IMR-90 (cell line): Measurements from ENCODE around the gene ASMTL.

Experiments
- CHD1 ChIP-seq: IDR thresholded peaks from 2 replicates; pipeline ENCODE4 v1.6.1; 2012; ENCODE audit warnings: low read depth, low read length, improper control_type of control experiment
- CTCF ChIP-seq: conservative IDR thresholded peaks from 2 replicates; pipeline ENCODE4 v1.5.1; 2012; ENCODE audit warnings: mild to moderate bottlenecking, low read depth, low read length, improper control_type of control experiment
- FOS ChIP-seq: fragments of 150-350 bp; IDR thresholded peaks from 2 replicates; pipeline ENCODE4 v1.6.1; 2016; ENCODE audit warnings: low read depth, low read length
- MAFK ChIP-seq: IDR thresholded peaks from 2 replicates; pipeline ENCODE4 v1.6.1; 2012; ENCODE audit warnings: low read depth, low read length, improper control_type of control experiment
- POLR2A ChIP-seq: IDR thresholded peaks from 2 replicates; pipeline ENCODE4 v1.6.1; 2012; ENCODE audit warnings: mild to moderate bottlenecking, low read depth, low read length
- RAD21 ChIP-seq: IDR thresholded peaks from 2 replicates; pipeline ENCODE4 v1.6.1; 2012; ENCODE audit warnings: low read length, improper control_type of control experiment
- RFX5 ChIP-seq: IDR thresholded peaks from 2 replicates; pipeline ENCODE4 v1.8.0; 2012; ENCODE audit warnings: low read depth, mild to moderate bottlenecking, low read length, moderate library complexity

- TF ChIP-seq CTCF (no peak), CHD1 (no peak), POLR2A (no peak), RFX5 (no peak), RAD21 (no peak), MAFK (no peak), FOS (no peak)
Observed at GRCh38 chrX:1354036-1355019, 98.4 kb downstream of the ASMTL start.
